ENCODE results near the gene PRG3.

The PRG3 gene

GRCh38 chr11:57359396-57359795 lies 21.6 kb downstream of the PRG3 start:
- no peak for DNase-seq (ENCODE audit: low read depth)

GRCh38 chr11:57358991-57359390 lies 22.0 kb downstream of the PRG3 start:
- no peak for DNase-seq (ENCODE audit: low read depth)

GRCh38 chr11:57358543-57358961 lies 22.4 kb downstream of the PRG3 start:
- no peak for DNase-seq (ENCODE audit: low read depth)

- DNase-seq (ENCODE audit: low read depth), result no peak
Observed at GRCh38 chr11:57357856-57358255, 23.1 kb downstream of the PRG3 start.

GRCh38 chr11:57357310-57357709 lies 23.6 kb downstream of the PRG3 start:
- DNase-seq (ENCODE audit: low read depth), result no peak

- DNase-seq (ENCODE audit: low read depth), result no peak
Observed at GRCh38 chr11:57356268-57356667, 24.7 kb downstream of the PRG3 start.

- DNase-seq (ENCODE audit: low read depth), result no peak
Observed at GRCh38 chr11:57354699-57355098, 26.3 kb downstream of the PRG3 start.

GRCh38 chr11:57353852-57354251 lies 27.1 kb downstream of the PRG3 start:
- no peak for DNase-seq (ENCODE audit: low read depth)

GRCh38 chr11:57353446-57353845 lies 27.5 kb downstream of the PRG3 start:
- no peak for DNase-seq (ENCODE audit: low read depth)

GRCh38 chr11:57353036-57353435 lies 27.9 kb downstream of the PRG3 start:
- no peak for DNase-seq (ENCODE audit: low read depth)

GRCh38 chr11:57349491-57350274 lies 31.3 kb downstream of the PRG3 start:
- peak; percentile 44 for DNase-seq (ENCODE audit: low read depth)

- DNase-seq (ENCODE audit: low read depth), result no peak
Observed at GRCh38 chr11:57348636-57349313, 32.2 kb downstream of the PRG3 start.

GRCh38 chr11:57348052-57348451 lies 32.9 kb downstream of the PRG3 start:
- DNase-seq (ENCODE audit: low read depth), result no peak

- DNase-seq (ENCODE audit: low read depth), result no peak
Observed at GRCh38 chr11:57347336-57347735, 33.6 kb downstream of the PRG3 start.

- peak; percentile 63 for DNase-seq (ENCODE audit: low read depth)
Observed at GRCh38 chr11:57345555-57346211, 35.3 kb downstream of the PRG3 start.

GRCh38 chr11:57344826-57345225 lies 36.1 kb downstream of the PRG3 start:
- DNase-seq (ENCODE audit: low read depth), result no peak

- DNase-seq (ENCODE audit: low read depth), result no peak
Observed at GRCh38 chr11:57343825-57344224, 37.1 kb downstream of the PRG3 start.

- DNase-seq (ENCODE audit: low read depth), result no peak
Observed at GRCh38 chr11:57342702-57343101, 38.2 kb downstream of the PRG3 start.

GRCh38 chr11:57341250-57341808 lies 39.6 kb downstream of the PRG3 start:
- no peak for DNase-seq (ENCODE audit: low read depth)

GRCh38 chr11:57340039-57340615 lies 40.8 kb downstream of the PRG3 start:
- DNase-seq (ENCODE audit: low read depth), result no peak

GRCh38 chr11:57339328-57339727 lies 41.6 kb downstream of the PRG3 start:
- DNase-seq (ENCODE audit: low read depth), result no peak

- DNase-seq (ENCODE audit: low read depth), result no peak
Observed at GRCh38 chr11:57338142-57338541, 42.8 kb downstream of the PRG3 start, which contains the start of gene P2RX3. P2RX3 (plus strand) TSS chr11:57338352; CDS start chr11:57338551, 199 bp downstream.
